ENCODE data around the gene PHF3. TPM values are rescaled to one million over a fixed set of nuclear protein-coding genes. Genes with fewer than 3 reads are reported as not detected.
"Not testable (repeated sequence)": the region's sequence is repeated elsewhere in the genome, so short reads cannot be mapped to it uniquely, and the experiment has no call there.

Gene PHF3
- total RNA-seq, 1 experiment from 2014 or later, result 46.4 TPM

DNA sequence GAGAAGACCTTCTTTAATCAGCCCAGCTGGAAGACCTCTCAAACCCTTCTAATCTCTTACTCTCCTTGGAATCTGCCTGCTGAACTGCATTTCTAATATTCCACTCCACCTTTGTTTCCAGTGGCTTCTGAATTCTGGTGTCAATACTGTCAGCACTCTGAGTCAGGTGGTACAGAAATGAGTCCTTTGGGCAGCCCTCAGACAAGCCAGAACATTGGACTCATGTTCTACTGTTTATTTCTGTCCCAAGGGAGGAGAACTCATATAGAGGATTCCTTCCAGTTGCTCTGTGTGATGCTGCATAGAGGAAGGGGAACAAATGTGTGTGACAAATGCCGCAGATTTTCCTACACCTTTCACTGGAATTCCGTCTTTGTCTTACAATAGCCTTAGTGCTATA is 114.8 kb downstream of the PHF3 start:
- no TSS peak for BruUV-seq (replicated peaks)
- ChIA-PET CTCF (interaction anchor here (1.1 to 1.2 kb wide), 2 partner anchors 13 to 14 kb away, joined by 4 to 5 read pairs; no protein-coding TSS in a partner anchor), POLR2A (interaction anchor here (0.7 kb wide), 1 partner anchor 10 kb away, joined by 3 read pairs; no protein-coding TSS in a partner anchor)
- no peaks in the 10 kb centered on the region for H3K27me3 Mint-ChIP-seq (ENCODE audit: insufficient read depth, unreplicated experiment)
- intact Hi-C loops (cut with micrococcal nuclease), result no loop called here
- DNase-seq (ENCODE audit: unreplicated experiment), result no peak
- H3K36me3 Mint-ChIP-seq (ENCODE audit: insufficient read depth, unreplicated experiment), result peaks cover 17% of the 10 kb centered on the region
- H3K27ac Mint-ChIP-seq (ENCODE audit: low read depth, unreplicated experiment), result no peak overlapping the region
- no peak overlapping the region for H3K4me3 Mint-ChIP-seq (ENCODE audit: unreplicated experiment)
- H3K9me3 Mint-ChIP-seq (ENCODE audit: unreplicated experiment), result peaks cover 14% of the 10 kb centered on the region
- H3K4me1 Mint-ChIP-seq (ENCODE audit: insufficient read depth, unreplicated experiment), result no peaks in the 10 kb centered on the region
- TF ChIP-seq, protein P1, sequence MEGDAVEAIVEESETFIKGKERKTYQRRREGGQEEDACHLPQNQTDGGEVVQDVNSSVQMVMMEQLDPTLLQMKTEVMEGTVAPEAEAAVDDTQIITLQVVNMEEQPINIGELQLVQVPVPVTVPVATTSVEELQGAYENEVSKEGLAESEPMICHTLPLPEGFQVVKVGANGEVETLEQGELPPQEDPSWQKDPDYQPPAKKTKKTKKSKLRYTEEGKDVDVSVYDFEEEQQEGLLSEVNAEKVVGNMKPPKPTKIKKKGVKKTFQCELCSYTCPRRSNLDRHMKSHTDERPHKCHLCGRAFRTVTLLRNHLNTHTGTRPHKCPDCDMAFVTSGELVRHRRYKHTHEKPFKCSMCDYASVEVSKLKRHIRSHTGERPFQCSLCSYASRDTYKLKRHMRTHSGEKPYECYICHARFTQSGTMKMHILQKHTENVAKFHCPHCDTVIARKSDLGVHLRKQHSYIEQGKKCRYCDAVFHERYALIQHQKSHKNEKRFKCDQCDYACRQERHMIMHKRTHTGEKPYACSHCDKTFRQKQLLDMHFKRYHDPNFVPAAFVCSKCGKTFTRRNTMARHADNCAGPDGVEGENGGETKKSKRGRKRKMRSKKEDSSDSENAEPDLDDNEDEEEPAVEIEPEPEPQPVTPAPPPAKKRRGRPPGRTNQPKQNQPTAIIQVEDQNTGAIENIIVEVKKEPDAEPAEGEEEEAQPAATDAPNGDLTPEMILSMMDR (IDR thresholded peaks at IDR 0.05; ENCODE audit: unreplicated experiment), result no peak

DNA sequence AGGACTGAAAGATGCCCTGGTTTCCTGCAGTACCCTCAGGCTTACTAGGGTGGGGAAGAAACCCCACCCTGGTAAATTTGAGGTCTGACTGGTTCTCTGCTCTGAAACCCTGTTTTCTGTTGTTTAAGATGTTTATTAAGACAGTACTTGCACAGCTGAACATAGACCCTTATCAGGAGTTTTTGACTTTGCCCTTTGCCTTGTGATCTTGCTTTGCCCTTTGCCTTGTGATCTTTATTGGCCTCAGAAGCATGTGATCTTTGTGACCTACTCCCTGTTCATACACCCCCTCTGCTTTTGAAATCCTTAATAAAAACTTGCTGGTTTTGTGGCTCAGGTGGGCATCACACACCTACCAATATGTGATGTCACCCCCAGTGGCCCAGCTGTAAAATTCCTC is 121.7 kb downstream of the PHF3 start:
- H3K4me1 Mint-ChIP-seq (ENCODE audit: insufficient read depth, unreplicated experiment); POLR2A ChIA-PET; BruUV-seq (replicated peaks); H3K9me3 Mint-ChIP-seq (ENCODE audit: unreplicated experiment); H3K4me3 Mint-ChIP-seq (ENCODE audit: unreplicated experiment); H3K27me3 Mint-ChIP-seq (ENCODE audit: insufficient read depth, unreplicated experiment); DNase-seq (ENCODE audit: unreplicated experiment); H3K27ac Mint-ChIP-seq (ENCODE audit: low read depth, unreplicated experiment); intact Hi-C loops (cut with micrococcal nuclease): not testable (repeated sequence)
- CTCF ChIA-PET, result interaction anchor here (3.3 to 3.5 kb wide), 2 partner anchors 159 to 405 kb away, joined by 14 to 21 read pairs; no protein-coding TSS in a partner anchor
- H3K36me3 Mint-ChIP-seq (ENCODE audit: insufficient read depth, unreplicated experiment), result peaks cover 19% of the 10 kb centered on the region

DNA sequence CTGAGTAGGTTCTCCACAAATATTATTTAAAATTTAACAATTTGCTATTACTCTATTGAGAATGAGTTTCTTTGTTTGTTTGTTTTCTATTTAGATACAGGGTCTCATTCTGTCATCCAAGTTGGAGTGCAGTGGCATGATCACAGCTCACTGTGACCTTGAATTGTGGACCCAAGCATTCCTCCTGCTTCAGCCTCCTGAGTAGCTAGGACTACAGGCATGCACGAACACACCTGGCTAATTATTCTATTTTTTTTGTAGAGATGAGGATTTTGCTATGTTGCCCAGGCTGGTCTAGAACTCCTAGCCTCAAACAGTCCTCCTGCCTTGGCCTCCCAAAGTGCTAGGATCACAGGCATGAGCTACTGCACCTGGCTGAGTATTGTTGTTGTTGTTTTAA is 122.2 kb downstream of the PHF3 start:
- Mint-ChIP-seq H3K27ac (ENCODE audit: low read depth, unreplicated experiment) (no peak overlapping the region), H3K4me1 (ENCODE audit: insufficient read depth, unreplicated experiment) (no peaks in the 10 kb centered on the region), H3K27me3 (ENCODE audit: insufficient read depth, unreplicated experiment) (no peaks in the 10 kb centered on the region), H3K4me3 (ENCODE audit: unreplicated experiment) (no peak overlapping the region), H3K9me3 (ENCODE audit: unreplicated experiment) (no peaks in the 10 kb centered on the region), H3K36me3 (ENCODE audit: insufficient read depth, unreplicated experiment) (peaks cover 19% of the 10 kb centered on the region)
- no peak for DNase-seq (ENCODE audit: unreplicated experiment)
- intact Hi-C loops (cut with micrococcal nuclease), result no loop called here
- TF ChIP-seq, protein P1 (IDR thresholded peaks at IDR 0.05; ENCODE audit: unreplicated experiment), result no peak
- BruUV-seq (replicated peaks), result no TSS peak
- CTCF ChIA-PET, result interaction anchor here (3.3 to 3.5 kb wide), 2 partner anchors 159 to 405 kb away, joined by 14 to 21 read pairs; no protein-coding TSS in a partner anchor
- POLR2A ChIA-PET, result interaction anchor here (1.3 kb wide), 1 partner anchor 11 kb away, joined by 3 read pairs; no protein-coding TSS in a partner anchor

DNA sequence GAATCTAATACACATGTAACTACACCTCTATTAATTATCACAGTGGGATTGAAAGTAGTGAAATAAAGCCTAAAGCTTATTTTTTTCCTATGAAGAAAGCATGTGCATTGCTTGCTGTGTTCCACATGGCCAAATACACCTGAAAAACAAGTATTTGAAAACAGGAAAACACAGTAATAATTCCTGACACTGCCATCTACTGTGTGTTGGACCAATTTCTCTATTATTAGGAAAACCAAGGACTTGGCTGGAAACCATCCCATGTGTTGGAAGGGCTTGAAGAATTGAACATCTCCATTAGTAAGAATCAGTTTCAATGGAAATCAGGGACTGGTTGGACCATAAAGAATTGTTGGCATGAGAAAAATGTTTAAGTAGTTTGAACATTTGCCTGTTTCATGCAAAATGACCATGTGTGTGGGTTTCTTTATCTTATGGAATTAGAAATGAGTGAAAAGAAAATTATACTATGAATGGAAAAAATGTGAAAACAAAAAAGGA is 124.1 kb downstream of the PHF3 start:
- DNase-seq (ENCODE audit: unreplicated experiment), result no peak
- ChIA-PET POLR2A (no interaction called here), CTCF (interaction anchor here (0.6 to 3.5 kb wide), 4 partner anchors 60 to 409 kb away, joined by 3 to 21 read pairs (median 8); no protein-coding TSS in a partner anchor)
- no TSS peak for BruUV-seq (replicated peaks)
- H3K36me3 Mint-ChIP-seq (ENCODE audit: insufficient read depth, unreplicated experiment), result peaks cover 19% of the 10 kb centered on the region
- TF ChIP-seq, protein P1 (IDR thresholded peaks at IDR 0.05; ENCODE audit: unreplicated experiment), result no peak
- H3K4me1 Mint-ChIP-seq (ENCODE audit: insufficient read depth, unreplicated experiment), result no peaks in the 10 kb centered on the region
- no peak overlapping the region for H3K4me3 Mint-ChIP-seq (ENCODE audit: unreplicated experiment)
- no peaks in the 10 kb centered on the region for H3K27me3 Mint-ChIP-seq (ENCODE audit: insufficient read depth, unreplicated experiment)
- H3K9me3 Mint-ChIP-seq (ENCODE audit: unreplicated experiment), result no peaks in the 10 kb centered on the region
- intact Hi-C loops (cut with micrococcal nuclease), result loop anchor here (1.0 kb wide), 1 partner anchor 407 kb away; no protein-coding TSS in a partner anchor
- no peak overlapping the region for H3K27ac Mint-ChIP-seq (ENCODE audit: low read depth, unreplicated experiment)

Measured in MCF 10A (cell line).